Measurements from ENCODE around the gene CDKN2AIP. TPM values are rescaled to one million over a fixed set of nuclear protein-coding genes. Genes with fewer than 3 reads are reported as not detected.

CDKN2AIP gene
- total RNA-seq, 1 experiment from 2014 or later: 6.4 TPM

DNA sequence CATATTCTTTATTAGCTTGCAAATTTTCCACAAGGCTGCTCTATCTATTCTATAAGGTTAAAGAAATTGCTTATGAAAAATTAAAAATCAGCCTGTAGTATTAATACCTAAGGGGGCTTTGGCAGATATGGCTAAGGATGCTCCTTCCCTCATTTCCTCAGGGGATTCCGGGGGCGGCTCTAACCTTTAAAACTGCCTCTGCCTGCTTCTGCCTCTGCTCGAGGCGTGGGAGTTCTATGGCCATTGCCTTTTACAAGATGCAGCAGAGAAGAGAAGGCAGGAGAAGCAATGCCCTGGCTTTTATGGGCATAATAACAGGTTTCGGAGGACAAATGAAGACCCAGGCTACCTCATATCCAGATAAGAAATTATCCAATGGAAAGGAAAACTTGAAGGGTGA, 8.6 kb upstream of the CDKN2AIP start:
- no TSS peak for BruUV-seq (replicated peaks)
- intact Hi-C loops (cut with micrococcal nuclease): no loop called here
- ChIA-PET CTCF (no interaction called here), RAD21 (ENCODE audit: low non-redundant PET in 1 of 2, low total read pairs in 2 of 2, uncharacterized antibody in 2 of 2, unreplicated experiment in 2 of 2) (no interaction called here), POLR2A (no interaction called here)
- DNase-seq (ENCODE audit: low read depth, low spot score) (no peak), ATAC-seq (no peak)
- no peak overlapping the region for H3K9ac ChIP-seq (ENCODE audit: low read length)
- no peaks in the 10 kb centered on the region for H4K20me1 ChIP-seq (ENCODE audit: insufficient read depth)
- H3K9me2 ChIP-seq (ENCODE audit: insufficient read depth): no peaks in the 10 kb centered on the region
- H3K27ac ChIP-seq (ENCODE audit: low read depth, low read length): no peak overlapping the region
- no peaks in the 10 kb centered on the region for H3K79me2 ChIP-seq (ENCODE audit: insufficient read depth, low read length)
- no peaks in the 10 kb centered on the region for H3K9me3 ChIP-seq (ENCODE audit: control insufficient read depth in 1 of 2, insufficient read depth in 1 of 2, low read depth in 1 of 2, low read length in 2 of 2)
- H3K4me3 ChIP-seq (replicated peaks in 1 of 2; ENCODE audit: low read depth in 1 of 2, low read length in 2 of 2): no peak overlapping the region
- H3K4me1 ChIP-seq (ENCODE audit: control insufficient read depth in 1 of 2, insufficient read depth in 2 of 2, low read length in 2 of 2): peaks cover 5 to 31% of the 10 kb centered on the region in 2 experiments
- no peak overlapping the region for H3K4me2 ChIP-seq (ENCODE audit: low read length)
- H2AFZ ChIP-seq (ENCODE audit: low read depth, low read length, poor library complexity, severe bottlenecking): no peak overlapping the region
- TF ChIP-seq ZFX (IDR thresholded peaks at IDR 0.05) (no peak), ZNF274 (IDR thresholded peaks at IDR 0.05; ENCODE audit: low read depth, low read length) (no peak), TCF7L2 (IDR thresholded peaks at IDR 0.05; ENCODE audit: borderline replicate concordance, extremely low read depth, insufficient read depth, insufficient read length) (no peak), POLR2AphosphoS5 (IDR thresholded peaks at IDR 0.05; ENCODE audit: low read depth, low read length) (no peak), EGR1 (IDR thresholded peaks at IDR 0.05; ENCODE audit: low read depth) (no peak), SRF (IDR thresholded peaks at IDR 0.05; ENCODE audit: low read depth) (no peak), YY1 (IDR thresholded peaks at IDR 0.05; ENCODE audit: extremely low read depth, insufficient replicate concordance, low read depth, low read length) (no peak), FOSL1 (IDR thresholded peaks at IDR 0.05; ENCODE audit: low read depth) (no peak), POLR2A (IDR thresholded peaks at IDR 0.05; ENCODE audit: borderline replicate concordance, extremely low read depth, insufficient read depth, insufficient read length) (no peak), EZH2 (IDR thresholded peaks at IDR 0.05) (no peak), RAD21 (IDR thresholded peaks at IDR 0.05; ENCODE audit: low read depth) (no peak)
- TF ChIP-seq, protein P1, sequence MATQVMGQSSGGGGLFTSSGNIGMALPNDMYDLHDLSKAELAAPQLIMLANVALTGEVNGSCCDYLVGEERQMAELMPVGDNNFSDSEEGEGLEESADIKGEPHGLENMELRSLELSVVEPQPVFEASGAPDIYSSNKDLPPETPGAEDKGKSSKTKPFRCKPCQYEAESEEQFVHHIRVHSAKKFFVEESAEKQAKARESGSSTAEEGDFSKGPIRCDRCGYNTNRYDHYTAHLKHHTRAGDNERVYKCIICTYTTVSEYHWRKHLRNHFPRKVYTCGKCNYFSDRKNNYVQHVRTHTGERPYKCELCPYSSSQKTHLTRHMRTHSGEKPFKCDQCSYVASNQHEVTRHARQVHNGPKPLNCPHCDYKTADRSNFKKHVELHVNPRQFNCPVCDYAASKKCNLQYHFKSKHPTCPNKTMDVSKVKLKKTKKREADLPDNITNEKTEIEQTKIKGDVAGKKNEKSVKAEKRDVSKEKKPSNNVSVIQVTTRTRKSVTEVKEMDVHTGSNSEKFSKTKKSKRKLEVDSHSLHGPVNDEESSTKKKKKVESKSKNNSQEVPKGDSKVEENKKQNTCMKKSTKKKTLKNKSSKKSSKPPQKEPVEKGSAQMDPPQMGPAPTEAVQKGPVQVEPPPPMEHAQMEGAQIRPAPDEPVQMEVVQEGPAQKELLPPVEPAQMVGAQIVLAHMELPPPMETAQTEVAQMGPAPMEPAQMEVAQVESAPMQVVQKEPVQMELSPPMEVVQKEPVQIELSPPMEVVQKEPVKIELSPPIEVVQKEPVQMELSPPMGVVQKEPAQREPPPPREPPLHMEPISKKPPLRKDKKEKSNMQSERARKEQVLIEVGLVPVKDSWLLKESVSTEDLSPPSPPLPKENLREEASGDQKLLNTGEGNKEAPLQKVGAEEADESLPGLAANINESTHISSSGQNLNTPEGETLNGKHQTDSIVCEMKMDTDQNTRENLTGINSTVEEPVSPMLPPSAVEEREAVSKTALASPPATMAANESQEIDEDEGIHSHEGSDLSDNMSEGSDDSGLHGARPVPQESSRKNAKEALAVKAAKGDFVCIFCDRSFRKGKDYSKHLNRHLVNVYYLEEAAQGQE (IDR thresholded peaks at IDR 0.05; ENCODE audit: low read depth): no peak
- TF ChIP-seq, protein P2, sequence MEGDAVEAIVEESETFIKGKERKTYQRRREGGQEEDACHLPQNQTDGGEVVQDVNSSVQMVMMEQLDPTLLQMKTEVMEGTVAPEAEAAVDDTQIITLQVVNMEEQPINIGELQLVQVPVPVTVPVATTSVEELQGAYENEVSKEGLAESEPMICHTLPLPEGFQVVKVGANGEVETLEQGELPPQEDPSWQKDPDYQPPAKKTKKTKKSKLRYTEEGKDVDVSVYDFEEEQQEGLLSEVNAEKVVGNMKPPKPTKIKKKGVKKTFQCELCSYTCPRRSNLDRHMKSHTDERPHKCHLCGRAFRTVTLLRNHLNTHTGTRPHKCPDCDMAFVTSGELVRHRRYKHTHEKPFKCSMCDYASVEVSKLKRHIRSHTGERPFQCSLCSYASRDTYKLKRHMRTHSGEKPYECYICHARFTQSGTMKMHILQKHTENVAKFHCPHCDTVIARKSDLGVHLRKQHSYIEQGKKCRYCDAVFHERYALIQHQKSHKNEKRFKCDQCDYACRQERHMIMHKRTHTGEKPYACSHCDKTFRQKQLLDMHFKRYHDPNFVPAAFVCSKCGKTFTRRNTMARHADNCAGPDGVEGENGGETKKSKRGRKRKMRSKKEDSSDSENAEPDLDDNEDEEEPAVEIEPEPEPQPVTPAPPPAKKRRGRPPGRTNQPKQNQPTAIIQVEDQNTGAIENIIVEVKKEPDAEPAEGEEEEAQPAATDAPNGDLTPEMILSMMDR (IDR thresholded peaks at IDR 0.05 in 2 of 3, conservative IDR thresholded peaks at IDR 0.05 in 1 of 3; ENCODE audit: borderline replicate concordance in 1 of 3, insufficient read depth in 1 of 3, low read depth in 2 of 3, low read length in 2 of 3): no peak
- TF ChIP-seq, protein P3, sequence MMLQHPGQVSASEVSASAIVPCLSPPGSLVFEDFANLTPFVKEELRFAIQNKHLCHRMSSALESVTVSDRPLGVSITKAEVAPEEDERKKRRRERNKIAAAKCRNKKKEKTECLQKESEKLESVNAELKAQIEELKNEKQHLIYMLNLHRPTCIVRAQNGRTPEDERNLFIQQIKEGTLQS (IDR thresholded peaks at IDR 0.05): no peak
- TF ChIP-seq, protein P4, sequence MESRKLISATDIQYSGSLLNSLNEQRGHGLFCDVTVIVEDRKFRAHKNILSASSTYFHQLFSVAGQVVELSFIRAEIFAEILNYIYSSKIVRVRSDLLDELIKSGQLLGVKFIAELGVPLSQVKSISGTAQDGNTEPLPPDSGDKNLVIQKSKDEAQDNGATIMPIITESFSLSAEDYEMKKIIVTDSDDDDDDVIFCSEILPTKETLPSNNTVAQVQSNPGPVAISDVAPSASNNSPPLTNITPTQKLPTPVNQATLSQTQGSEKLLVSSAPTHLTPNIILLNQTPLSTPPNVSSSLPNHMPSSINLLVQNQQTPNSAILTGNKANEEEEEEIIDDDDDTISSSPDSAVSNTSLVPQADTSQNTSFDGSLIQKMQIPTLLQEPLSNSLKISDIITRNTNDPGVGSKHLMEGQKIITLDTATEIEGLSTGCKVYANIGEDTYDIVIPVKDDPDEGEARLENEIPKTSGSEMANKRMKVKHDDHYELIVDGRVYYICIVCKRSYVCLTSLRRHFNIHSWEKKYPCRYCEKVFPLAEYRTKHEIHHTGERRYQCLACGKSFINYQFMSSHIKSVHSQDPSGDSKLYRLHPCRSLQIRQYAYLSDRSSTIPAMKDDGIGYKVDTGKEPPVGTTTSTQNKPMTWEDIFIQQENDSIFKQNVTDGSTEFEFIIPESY (IDR thresholded peaks at IDR 0.05; ENCODE audit: extremely low read depth, insufficient replicate concordance, low read length): no peak
- H3K36me3 ChIP-seq (ENCODE audit: control insufficient read depth in 1 of 2, insufficient read depth in 2 of 2, low read length in 2 of 2): no peaks in the 10 kb centered on the region
- no peaks in the 10 kb centered on the region for H3K27me3 ChIP-seq (ENCODE audit: insufficient read depth, low read length)
